ENCODE results near the gene MARCHF9. TPM values are rescaled to one million over a fixed set of nuclear protein-coding genes. Genes with fewer than 3 reads are reported as not detected.

MARCHF9 gene
- total RNA-seq, 1 donor from 2014 or later, result 3.6 TPM

GRCh38 chr12:57724003-57724935 lies 30.6 kb upstream of the MARCHF9 start:
- DNase-seq (ENCODE audit: low spot score) (no peak), ATAC-seq (no peak)

- no peak for ATAC-seq
- DNase-seq (ENCODE audit: low spot score), result no peak
Measured at GRCh38 chr12:57724936-57725740, 29.8 kb upstream of the MARCHF9 start.

- no peak for DNase-seq (ENCODE audit: low spot score)
- ATAC-seq, result no peak
Measured at GRCh38 chr12:57725851-57726150, 29.1 kb upstream of the MARCHF9 start.

DNA sequence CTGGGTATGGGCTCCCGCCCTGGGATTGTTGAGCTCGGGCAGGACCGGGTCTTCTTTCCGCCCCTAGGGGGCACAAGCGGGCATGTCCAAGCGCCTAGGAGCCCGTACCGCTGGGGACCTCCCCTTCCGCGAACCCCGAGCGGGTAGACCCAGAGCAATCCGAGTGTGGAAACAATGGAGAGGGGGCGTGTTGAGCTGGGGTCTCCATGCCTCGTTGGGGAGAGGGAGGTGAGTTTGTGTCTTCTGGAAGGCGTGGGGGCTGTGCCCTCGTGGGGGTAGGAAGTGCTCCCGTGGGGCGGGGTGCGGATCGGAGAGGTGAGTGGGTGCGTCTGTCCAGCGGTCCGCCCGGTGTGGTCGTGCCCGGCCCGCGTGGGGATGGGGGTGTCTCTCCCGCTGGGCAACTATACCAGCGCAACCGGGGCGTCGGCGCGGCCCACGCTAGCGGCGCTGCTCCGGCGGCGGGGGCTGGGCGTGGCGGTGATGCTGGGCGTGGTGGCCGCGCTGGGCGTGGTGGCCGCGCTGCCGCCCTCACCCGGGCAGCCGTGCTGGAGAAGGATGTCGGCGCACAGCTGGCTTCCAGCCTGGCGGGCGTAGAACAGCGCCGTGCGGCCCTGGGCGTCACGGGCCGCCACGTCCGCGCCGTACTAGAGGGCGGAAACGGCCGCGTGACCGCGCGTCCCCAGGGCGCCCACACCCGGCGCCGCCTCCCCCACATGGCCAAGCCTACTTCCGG lies 28.6 kb upstream of the MARCHF9 start:
- DNase-seq (ENCODE audit: low spot score) (peak; percentile 60), ATAC-seq (peak; percentile 62)

- ATAC-seq (peak; percentile 61), DNase-seq (ENCODE audit: low spot score) (peak; percentile 49)
Measured at GRCh38 chr12:57726884-57727757, 27.8 kb upstream of the MARCHF9 start.

GRCh38 chr12:57727758-57728395 lies 27.0 kb upstream of the MARCHF9 start:
- ATAC-seq, result no peak
- DNase-seq (ENCODE audit: low spot score), result peak; percentile 46

DNA sequence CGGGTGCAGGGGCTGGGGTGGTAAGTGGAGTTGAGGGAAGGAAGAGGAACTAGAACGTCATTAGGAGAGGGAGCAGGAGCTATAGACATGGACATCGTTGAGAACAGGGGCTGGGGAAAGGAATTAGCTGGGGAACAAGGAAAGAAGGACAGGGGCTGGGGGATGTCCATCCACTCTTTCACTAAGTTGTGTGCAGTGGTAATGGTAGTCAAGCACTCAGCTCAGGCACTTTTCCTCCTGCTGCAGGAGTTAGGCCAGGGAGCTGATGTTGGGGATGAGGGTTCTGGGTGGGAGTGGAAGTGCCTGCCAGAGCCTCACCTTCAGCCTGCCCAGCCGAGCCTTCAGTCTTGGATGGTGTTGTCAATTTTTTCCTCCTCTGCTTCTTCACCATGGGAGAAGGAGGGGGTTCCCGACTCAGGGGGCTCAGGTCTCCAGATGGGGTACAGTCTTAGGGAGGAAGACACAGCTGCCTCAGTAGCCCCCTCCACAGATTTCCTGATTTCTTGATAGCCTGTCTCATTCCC lies 25.5 kb upstream of the MARCHF9 start:
- ATAC-seq (no peak), DNase-seq (ENCODE audit: low spot score) (no peak)

DNA sequence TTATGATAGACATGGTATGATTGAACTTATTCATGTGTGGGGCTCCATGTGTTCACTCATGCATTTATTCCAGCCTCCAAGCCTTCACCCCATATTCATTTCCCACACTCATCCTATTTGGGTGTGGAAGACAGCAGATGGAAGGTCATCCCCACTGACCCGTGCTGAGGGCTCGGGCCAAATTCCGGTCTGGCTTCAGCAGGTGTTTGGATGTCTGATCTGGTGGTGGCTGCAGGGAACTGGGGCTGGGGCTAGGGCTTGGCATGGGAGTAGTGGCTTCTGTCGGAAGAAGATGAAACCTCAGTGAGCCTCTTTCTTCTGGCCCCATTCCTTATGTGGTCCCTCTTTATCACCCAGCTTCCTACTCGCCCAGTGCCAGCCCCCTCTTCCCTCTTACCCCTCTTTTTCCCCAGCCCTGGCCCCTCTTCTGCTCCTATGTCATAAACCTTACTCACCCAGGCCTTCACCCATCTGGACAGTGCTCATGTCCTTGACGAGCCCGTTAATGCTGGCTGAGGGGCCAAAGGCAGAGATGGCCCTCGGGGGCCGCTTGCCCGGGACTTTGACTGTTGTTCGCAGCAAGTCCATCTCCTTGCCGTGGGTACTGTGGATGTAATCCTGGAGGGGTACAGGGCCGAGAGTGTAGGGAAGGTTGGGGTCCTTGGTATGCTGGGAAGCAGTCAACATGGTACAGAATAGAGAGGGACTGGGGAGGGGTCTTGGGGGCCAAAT lies 24.4 kb upstream of the MARCHF9 start:
- ATAC-seq, result no peak
- DNase-seq (ENCODE audit: low spot score), result no peak

DNA sequence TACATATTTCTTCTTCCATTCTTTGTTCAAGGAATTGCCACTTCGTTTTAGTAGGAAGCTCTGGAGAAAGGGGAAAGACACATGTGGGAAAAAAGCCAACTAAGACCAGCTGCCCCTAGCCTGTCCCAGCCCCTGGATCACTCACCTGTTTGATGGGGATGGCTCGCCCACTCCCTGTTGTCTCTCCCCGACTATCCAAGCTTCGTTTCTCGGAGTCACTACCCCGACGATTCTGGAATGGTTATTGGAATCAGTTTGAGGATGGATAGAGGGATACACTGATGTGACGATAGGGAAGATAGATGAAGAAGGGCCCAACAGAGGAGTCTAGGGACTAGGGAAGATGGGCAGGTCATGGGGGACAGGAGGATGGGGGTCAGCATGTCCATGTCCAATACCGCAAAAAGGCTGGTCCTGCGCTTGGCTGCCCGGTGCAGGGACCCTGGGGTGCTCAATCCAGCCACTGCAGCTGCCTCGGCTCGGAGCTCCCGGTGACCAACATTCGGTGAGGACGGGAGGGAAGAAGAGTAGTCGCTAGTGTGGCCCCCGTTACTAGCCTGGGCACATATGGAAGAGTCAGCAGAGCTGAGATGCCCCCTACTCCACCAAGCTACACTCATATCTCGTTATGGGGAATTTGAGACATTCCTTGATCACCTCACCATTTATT lies 23.4 kb upstream of the MARCHF9 start:
- DNase-seq (ENCODE audit: low spot score), result no peak
- no peak for ATAC-seq

DNA sequence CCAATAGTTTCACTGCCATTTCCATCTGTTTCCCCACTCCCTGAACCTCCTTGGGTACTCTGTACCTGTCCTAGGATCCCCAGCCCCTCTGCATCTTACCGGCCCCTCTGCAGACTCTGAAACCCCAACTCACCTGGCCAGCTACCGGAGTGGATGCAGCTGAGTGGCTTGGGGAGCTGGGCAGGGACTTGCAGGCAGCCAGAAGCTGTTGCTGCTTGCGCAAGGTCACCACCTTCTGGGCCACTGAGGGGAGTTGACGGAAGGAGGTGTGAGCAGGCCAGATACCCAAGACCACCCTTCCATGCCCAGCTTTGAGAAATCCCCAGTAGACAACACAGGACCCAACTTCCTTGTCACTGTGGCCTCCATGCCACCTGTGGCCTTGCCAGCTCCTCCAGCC lies 22.6 kb upstream of the MARCHF9 start:
- DNase-seq (ENCODE audit: low spot score) (no peak), ATAC-seq (no peak)

DNA sequence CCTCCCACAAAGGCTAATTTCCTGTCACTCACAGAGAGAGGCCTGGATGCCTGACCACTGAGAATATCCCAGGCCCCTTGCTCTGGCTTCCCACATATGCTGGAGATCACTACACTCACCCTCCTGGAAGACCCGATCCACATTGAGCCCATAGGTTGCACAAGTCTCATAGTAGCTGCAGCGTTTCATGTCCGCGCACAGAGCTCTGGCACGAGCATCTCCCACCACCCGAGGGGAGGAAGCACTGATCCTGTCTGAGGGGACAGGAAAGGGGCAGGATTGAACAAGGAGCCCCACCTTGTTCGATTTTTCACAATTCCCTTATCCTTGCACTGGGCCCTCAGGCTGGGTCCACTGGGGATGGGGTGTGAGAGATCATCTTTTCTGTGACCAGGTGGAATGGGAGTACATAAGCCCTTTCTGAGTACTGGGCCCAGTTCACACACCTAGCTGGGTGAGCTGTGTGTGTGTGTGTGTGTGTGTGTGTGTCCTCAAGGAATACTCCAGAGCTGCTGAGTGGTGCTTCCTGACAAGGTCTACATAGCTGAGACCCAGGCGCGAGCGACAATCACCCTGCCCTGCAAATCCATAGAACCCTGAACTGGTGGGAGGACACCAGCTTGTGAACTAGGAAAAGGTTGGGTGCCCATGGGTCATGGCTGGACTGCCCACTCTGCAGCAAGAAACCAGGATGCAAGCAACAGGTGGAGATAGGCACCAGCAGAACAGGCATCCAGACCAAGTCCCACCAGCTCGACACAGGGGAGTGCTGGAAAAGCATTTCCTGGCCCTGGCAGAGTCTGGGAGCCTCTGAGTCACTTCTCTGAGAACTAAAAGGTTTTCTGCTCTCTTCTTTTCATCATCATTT lies 21.9 kb upstream of the MARCHF9 start:
- DNase-seq (ENCODE audit: low spot score) (no peak), ATAC-seq (no peak)

GRCh38 chr12:57733928-57734327 lies 21.0 kb upstream of the MARCHF9 start:
- DNase-seq (ENCODE audit: low spot score) (no peak), ATAC-seq (no peak)

GRCh38 chr12:57734591-57734990 lies 20.3 kb upstream of the MARCHF9 start:
- ATAC-seq (no peak), DNase-seq (ENCODE audit: low spot score) (no peak)

GRCh38 chr12:57735198-57735855 lies 19.6 kb upstream of the MARCHF9 start:
- peak; percentile 51 for ATAC-seq

DNA sequence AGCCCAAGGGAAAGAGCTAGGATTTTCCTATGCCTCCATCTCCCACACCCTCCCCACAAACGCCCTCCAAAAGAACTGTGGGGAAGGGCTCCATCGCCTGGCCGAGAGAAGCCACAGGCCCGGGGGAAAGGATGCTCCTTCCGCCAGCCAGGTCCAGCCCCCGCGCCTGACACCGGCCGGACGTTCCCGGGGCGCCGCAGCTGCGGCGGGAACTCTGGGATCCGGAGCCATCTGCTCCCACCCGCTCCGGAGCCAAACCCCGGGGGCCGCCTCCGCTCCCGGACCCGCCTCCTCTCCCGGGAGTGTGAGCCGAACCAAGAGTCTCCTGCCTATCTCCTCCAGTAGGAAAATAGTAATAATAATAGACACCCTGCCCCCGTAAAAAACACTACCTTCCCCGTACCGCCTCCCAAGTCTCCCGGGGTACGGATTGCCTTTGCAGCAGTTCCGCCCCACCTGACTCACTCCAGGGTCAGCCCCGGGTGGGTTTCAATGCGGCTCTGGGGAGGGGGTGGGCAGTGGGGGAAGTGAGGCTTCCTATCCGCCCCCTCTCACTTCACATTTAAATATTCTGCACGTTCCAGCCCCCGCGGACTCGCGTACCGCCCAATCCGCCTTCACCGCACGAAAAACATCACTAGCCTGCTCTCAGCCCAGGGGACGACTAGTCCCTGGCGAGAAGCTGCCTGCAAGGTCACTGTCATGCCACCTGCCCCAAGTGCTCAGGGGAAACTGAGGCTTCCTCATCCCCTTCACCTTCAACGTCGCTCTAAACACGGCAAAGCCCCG lies 18.8 kb upstream of the MARCHF9 start:
- no peak for DNase-seq (ENCODE audit: low spot score)
- peak; percentile 37 for ATAC-seq

More at GRCh38 chr12:57735198-57735855, 19.6 kb upstream of the MARCHF9 start:
- no peak for DNase-seq (ENCODE audit: low spot score)
